Fibroblast of the aortic adventitia (primary cell): ENCODE results near the gene SFXN1. TPM values are rescaled to one million over a fixed set of nuclear protein-coding genes. Genes with fewer than 3 reads are reported as not detected.
A peak's percentile ranks its signal among the peaks of the same experiment; 100 is the strongest.
"Not testable (repeated sequence)": the region's sequence is repeated elsewhere in the genome, so short reads cannot be mapped to it uniquely, and the experiment has no call there.

Source experiments
- DNase-seq: peaks from one replicate; pipeline ENCODE4 v3.0.0-alpha.2; 2010; ENCODE audit warnings: low read depth
- H3K4me3 ChIP-seq: 2 replicates; pipeline ENCODE4 v1.5.1; 2011; ENCODE audit warnings: low read depth, mild to moderate bottlenecking, control low read depth, low read length, moderate library complexity
- CTCF ChIP-seq: IDR thresholded peaks from 2 replicates; pipeline ENCODE4 v1.5.1; 2011; ENCODE audit warnings: mild to moderate bottlenecking, low read length, control low read depth, inconsistent platforms; ENCODE audit not compliant: insufficient read depth
- total RNA-seq: library from RNA; depleted of rRNA; stranded (reverse); fragments of >200 nt; gene quantifications from 2 replicates; pipeline ENCODE4 v1.2.3, GENCODE V29; 2012; ENCODE audit warnings: low replicate concordance

SFXN1 gene
- total RNA-seq, 1 donor, result 74.7 TPM

- DNase-seq, result peak; percentile 74
- peak; percentile 88 for TF ChIP-seq CTCF
- H3K4me3 ChIP-seq, result no peak overlapping the region
These were observed 55.9 kb downstream of the SFXN1 start for GRCh38 chr5:175534070-175534932.

- not testable (repeated sequence) for DNase-seq, H3K4me3 ChIP-seq
These were observed 57.0 kb downstream of the SFXN1 start for GRCh38 chr5:175535331-175535730.

GRCh38 chr5:175535796-175536195 lies 57.4 kb downstream of the SFXN1 start:
- TF ChIP-seq CTCF, result no peak
- H3K4me3 ChIP-seq, result no peak overlapping the region
- DNase-seq, result no peak

- DNase-seq, result no peak
- no peak for TF ChIP-seq CTCF
These were observed 60.2 kb downstream of the SFXN1 start for GRCh38 chr5:175538576-175538975.

GRCh38 chr5:175539936-175540335 lies 61.6 kb downstream of the SFXN1 start:
- H3K4me3 ChIP-seq, result no peak overlapping the region
- DNase-seq, result no peak
- TF ChIP-seq CTCF, result no peak

More at GRCh38 chr5:175538576-175538975, 60.2 kb downstream of the SFXN1 start:
- no peak overlapping the region for H3K4me3 ChIP-seq

GRCh38 chr5:175541264-175541663 lies 62.9 kb downstream of the SFXN1 start:
- TF ChIP-seq CTCF, result no peak
- H3K4me3 ChIP-seq, result no peak overlapping the region
- DNase-seq, result no peak

GRCh38 chr5:175542232-175542965 lies 64.0 kb downstream of the SFXN1 start:
- H3K4me3 ChIP-seq, result no peak overlapping the region
- no peak for DNase-seq
- TF ChIP-seq CTCF, result no peak
